Peyer's patch (tissue), 4 donors: Measurements from ENCODE around the gene ATF6.

Experiments
- POLR2A ChIP-seq, 2 donors: fragments of 450-650 bp; IDR thresholded peaks; one replicate each; pipeline ENCODE4 v1.5.1; 2017; ENCODE audit warnings: antibody characterized with exemption in 2 of 2, mild to moderate bottlenecking in 2 of 2, moderate library complexity in 2 of 2
- TF ChIP-seq, protein P1 (sequence below), 6 experiments: fragments of 450-650 bp in 4 of 6; fragments of 200-600 bp in 2 of 6; sonication (generic) in 1 of 6; IDR thresholded peaks; one replicate each; pipeline ENCODE4 v1.5.1; 2017 to 2019; ENCODE audit warnings: antibody characterized with exemption in 6 of 6, mild to moderate bottlenecking in 3 of 6, moderate library complexity in 1 of 6

GRCh38 chr1:161936786-161937185, 170.7 kb downstream of the ATF6 start:
- TF ChIP-seq, protein P1, sequence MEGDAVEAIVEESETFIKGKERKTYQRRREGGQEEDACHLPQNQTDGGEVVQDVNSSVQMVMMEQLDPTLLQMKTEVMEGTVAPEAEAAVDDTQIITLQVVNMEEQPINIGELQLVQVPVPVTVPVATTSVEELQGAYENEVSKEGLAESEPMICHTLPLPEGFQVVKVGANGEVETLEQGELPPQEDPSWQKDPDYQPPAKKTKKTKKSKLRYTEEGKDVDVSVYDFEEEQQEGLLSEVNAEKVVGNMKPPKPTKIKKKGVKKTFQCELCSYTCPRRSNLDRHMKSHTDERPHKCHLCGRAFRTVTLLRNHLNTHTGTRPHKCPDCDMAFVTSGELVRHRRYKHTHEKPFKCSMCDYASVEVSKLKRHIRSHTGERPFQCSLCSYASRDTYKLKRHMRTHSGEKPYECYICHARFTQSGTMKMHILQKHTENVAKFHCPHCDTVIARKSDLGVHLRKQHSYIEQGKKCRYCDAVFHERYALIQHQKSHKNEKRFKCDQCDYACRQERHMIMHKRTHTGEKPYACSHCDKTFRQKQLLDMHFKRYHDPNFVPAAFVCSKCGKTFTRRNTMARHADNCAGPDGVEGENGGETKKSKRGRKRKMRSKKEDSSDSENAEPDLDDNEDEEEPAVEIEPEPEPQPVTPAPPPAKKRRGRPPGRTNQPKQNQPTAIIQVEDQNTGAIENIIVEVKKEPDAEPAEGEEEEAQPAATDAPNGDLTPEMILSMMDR (IDR thresholded peaks at IDR 0.05), result no peak
- no peak for TF ChIP-seq POLR2A (IDR thresholded peaks at IDR 0.05)
